Stimulated activated CD4-positive, alpha-beta T cell treated with anti-CD3 and anti-CD28 coated beads, Interleukin-12 subunit alpha, Interleukin-12 subunit beta, amount 100 ng/mL, for 24 hours (primary cell): ENCODE data around the gene DUSP6.

ENCODE experiments used
- DNase-seq, 2 experiments: peaks; one replicate each; pipeline ENCODE4 v3.0.0-alpha.2; 2020; ENCODE audit warnings: low read depth in 2 of 2

DUSP6 gene

GRCh38 chr12:89373763-89374572 lies 21.7 kb upstream of the DUSP6 start:
- no peak for DNase-seq

GRCh38 chr12:89372584-89373370 lies 20.5 kb upstream of the DUSP6 start:
- no peak for DNase-seq

GRCh38 chr12:89370850-89371249 lies 18.5 kb upstream of the DUSP6 start:
- no peak for DNase-seq

GRCh38 chr12:89370421-89370831 lies 18.1 kb upstream of the DUSP6 start:
- no peak for DNase-seq

- no peak for DNase-seq
Measured at GRCh38 chr12:89369166-89369565, 16.9 kb upstream of the DUSP6 start.

GRCh38 chr12:89368391-89368790 lies 16.1 kb upstream of the DUSP6 start:
- no peak for DNase-seq

GRCh38 chr12:89366676-89367364 lies 14.5 kb upstream of the DUSP6 start:
- DNase-seq, result no peak

GRCh38 chr12:89364631-89365030 lies 12.3 kb upstream of the DUSP6 start:
- DNase-seq, result no peak

GRCh38 chr12:89364058-89364457 lies 11.8 kb upstream of the DUSP6 start:
- no peak for DNase-seq

GRCh38 chr12:89363582-89363981 lies 11.3 kb upstream of the DUSP6 start:
- DNase-seq, result no peak

GRCh38 chr12:89363084-89363483 lies 10.8 kb upstream of the DUSP6 start:
- no peak for DNase-seq

- no peak for DNase-seq
Measured at GRCh38 chr12:89359615-89360014, 7.3 kb upstream of the DUSP6 start.

- no peak for DNase-seq
Measured at GRCh38 chr12:89358805-89359204, 6.5 kb upstream of the DUSP6 start.

GRCh38 chr12:89357297-89357730 lies 5.0 kb upstream of the DUSP6 start:
- no peak for DNase-seq

GRCh38 chr12:89356069-89356665 lies 3.9 kb upstream of the DUSP6 start:
- no peak for DNase-seq

GRCh38 chr12:89355243-89356068 lies 3.2 kb upstream of the DUSP6 start:
- no peak for DNase-seq

- no peak for DNase-seq
Measured at GRCh38 chr12:89354612-89355067, 2.3 kb upstream of the DUSP6 start.

GRCh38 chr12:89353823-89354611 lies 1.7 kb upstream of the DUSP6 start:
- DNase-seq, result peak; percentile 46 to 78

- peak in 1 of 2 experiments; percentile 42 for DNase-seq
Measured at GRCh38 chr12:89353188-89353822, 1.0 kb upstream of the DUSP6 start.

GRCh38 chr12:89352242-89352491 lies 134 bp downstream of the DUSP6 start:
- DNase-seq, result no peak
